IMR-90 (cell line): ENCODE results near the gene TRIO. TPM values are rescaled to one million over a fixed set of nuclear protein-coding genes. Genes with fewer than 3 reads are reported as not detected.
A peak's percentile ranks its signal among the peaks of the same experiment; 100 is the strongest.

ENCODE experiments used
- ATAC-seq: fragments of 200-7000 bp; cut with Tn5 transposase; 2 replicates; pipeline ENCODE4 v1.9.1; 2020; ENCODE audit warnings: low read depth, mild to moderate bottlenecking, moderate library complexity
- BruUV-seq: library from RNA; stranded (reverse); fragments of 400-500 nt; replicated peaks from 2 replicates; lab custom pipeline; 2021; lab: Mats Ljungman, UMichigan
- CTCF ChIA-PET: fragments of 300-600 bp; formaldehyde crosslinking; extraction: SDS; loops from one replicate; lab custom pipeline; 2021; ENCODE audit warnings: antibody characterized with exemption; lab: Yijun Ruan, JAX
- POLR2A ChIA-PET: fragments of 300-600 bp; sonication (Branson Sonifier 250); formaldehyde crosslinking; loops from one replicate; lab custom pipeline; 2022; ENCODE audit warnings: antibody characterized with exemption; ENCODE audit not compliant: unreplicated experiment; lab: Charles Lee
- DNase-seq: peaks from one replicate; pipeline ENCODE4 v3.0.0; 2013
- H2AFZ ChIP-seq: replicated peaks from 2 replicates; pipeline ENCODE3; 2013; ENCODE audit warnings: low read length, mild to moderate bottlenecking; ENCODE audit not compliant: poor library complexity
- H2AK5ac ChIP-seq: 2 replicates; pipeline ENCODE4 v1.6.1; 2013; ENCODE audit warnings: low read depth, low read length, inconsistent platforms
- H2AK9ac ChIP-seq: replicated peaks from 2 replicates; pipeline ENCODE3; 2013; ENCODE audit warnings: mild to moderate bottlenecking, low read depth, low read length, moderate library complexity; ENCODE audit not compliant: poor library complexity
- H2BK120ac ChIP-seq: 2 replicates; pipeline ENCODE4 v1.6.1; 2013; ENCODE audit warnings: low read depth, low read length, inconsistent platforms
- H2BK15ac ChIP-seq: 3 replicates; pipeline ENCODE4 v1.6.1; 2013; ENCODE audit warnings: low read depth, low read length, inconsistent platforms
- H2BK20ac ChIP-seq: 2 replicates; pipeline ENCODE4 v1.6.1; 2013; ENCODE audit warnings: low read depth, mild to moderate bottlenecking, inconsistent platforms, low read length, moderate library complexity
- H2BK5ac ChIP-seq: 2 replicates; pipeline ENCODE4 v1.6.1; 2013; ENCODE audit warnings: mild to moderate bottlenecking, low read depth, low read length, inconsistent platforms; ENCODE audit not compliant: poor library complexity, severe bottlenecking
- H3K14ac ChIP-seq: replicated peaks from 2 replicates; pipeline ENCODE4 v1.6.1; 2013; ENCODE audit warnings: low read depth, low read length, inconsistent platforms
- H3K18ac ChIP-seq: 2 replicates; pipeline ENCODE4 v1.6.1; 2013; ENCODE audit warnings: low read depth, low read length, control low read depth
- H3K23ac ChIP-seq: 2 replicates; pipeline ENCODE4 v1.6.1; 2013; ENCODE audit warnings: low read depth, low read length, inconsistent platforms
- H3K27ac ChIP-seq: 2 replicates; pipeline ENCODE4 v1.5.1; 2013; ENCODE audit warnings: mild to moderate bottlenecking, control low read depth, low read length; ENCODE audit not compliant: insufficient read depth
- H3K27me3 ChIP-seq: 2 replicates; pipeline ENCODE4 v1.6.1; 2013; ENCODE audit warnings: low read length; ENCODE audit not compliant: control insufficient read depth, insufficient read depth
- H3K36me3 ChIP-seq: 2 replicates; pipeline ENCODE4 v1.6.1; 2013; ENCODE audit warnings: low read length, mixed read lengths; ENCODE audit not compliant: control insufficient read depth, insufficient read depth
- H3K4ac ChIP-seq: 2 replicates; pipeline ENCODE4 v1.6.1; 2013; ENCODE audit warnings: low read depth, low read length, inconsistent platforms
- H3K4me1 ChIP-seq: 2 replicates; pipeline ENCODE4 v1.6.1; 2013; ENCODE audit warnings: low read length, mixed read lengths; ENCODE audit not compliant: control insufficient read depth, insufficient read depth
- H3K4me2 ChIP-seq: 2 replicates; pipeline ENCODE4 v1.6.1; 2013; ENCODE audit warnings: low read depth, mild to moderate bottlenecking, control low read depth, low read length, moderate library complexity
- H3K4me3 ChIP-seq: 2 replicates; pipeline ENCODE4 v1.5.1; 2013; ENCODE audit warnings: low read depth, mild to moderate bottlenecking, control low read depth, low read length, moderate library complexity; ENCODE audit not compliant: insufficient read depth
- H3K56ac ChIP-seq: 2 replicates; pipeline ENCODE4 v1.6.1; 2013; ENCODE audit warnings: low read length, inconsistent platforms; ENCODE audit not compliant: insufficient read depth; ENCODE audit errors: extremely low read depth
- H3K79me1 ChIP-seq, 2 experiments: 2 replicates each; pipeline ENCODE4 v1.6.1; 2013; ENCODE audit warnings: low read length in 2 of 2, inconsistent platforms in 1 of 2, low read depth in 1 of 2
- H3K9ac ChIP-seq: 2 replicates; pipeline ENCODE4 v1.6.1; 2013; ENCODE audit warnings: low read depth, low read length, control low read depth
- H3K9me1 ChIP-seq: 2 replicates; pipeline ENCODE4 v1.6.1; 2013; ENCODE audit warnings: low read length, inconsistent platforms; ENCODE audit not compliant: insufficient read depth
- H3K9me3 ChIP-seq: 2 replicates; pipeline ENCODE4 v1.6.1; 2013; ENCODE audit warnings: low read length; ENCODE audit not compliant: control insufficient read depth, insufficient read depth
- H4K20me1 ChIP-seq: 2 replicates; pipeline ENCODE4 v1.6.1; 2013; ENCODE audit warnings: low read length, inconsistent platforms; ENCODE audit not compliant: insufficient read depth
- H4K5ac ChIP-seq: 2 replicates; pipeline ENCODE4 v1.6.1; 2013; ENCODE audit warnings: mild to moderate bottlenecking, low read depth, low read length, control low read depth
- H4K8ac ChIP-seq, 2 experiments: 2 replicates each; pipeline ENCODE4 v1.6.1; 2013; ENCODE audit warnings: low read depth in 2 of 2, low read length in 2 of 2, control low read depth in 1 of 2, inconsistent platforms in 1 of 2
- H4K91ac ChIP-seq: 2 replicates; pipeline ENCODE4 v1.6.1; 2013; ENCODE audit warnings: low read depth, low read length, inconsistent platforms; ENCODE audit not compliant: insufficient read depth
- MAFK ChIP-seq: IDR thresholded peaks from 2 replicates; pipeline ENCODE4 v1.6.1; 2012; ENCODE audit warnings: low read depth, low read length, improper control_type of control experiment
- NFE2L2 ChIP-seq: fragments of 150-350 bp; IDR thresholded peaks from 2 replicates; pipeline ENCODE4 v1.6.1; 2016; ENCODE audit warnings: low read depth, mild to moderate bottlenecking, low read length
- RFX5 ChIP-seq: IDR thresholded peaks from 2 replicates; pipeline ENCODE4 v1.8.0; 2012; ENCODE audit warnings: low read depth, mild to moderate bottlenecking, low read length, moderate library complexity
- WGBS, 2 experiments: methylation state at CpG; one replicate each; pipeline versions ENCODE4 v1.1.5 to v1.1.7; 2013; ENCODE audit warnings: missing lambda C conversion rate in 2 of 2; ENCODE audit not compliant: insufficient read length in 1 of 2; ENCODE audit errors: extremely low coverage in 2 of 2; 5-methylcytosine and 5-hydroxymethylcytosine counted together
- dilution Hi-C: fragments of 300-500 bp; cut with HindIII; formaldehyde crosslinking; loops from one replicate; pipeline ENCODE4 v1.14.3; 2018; ENCODE audit warnings: low sequenced_read_pairs; ENCODE audit not compliant: unreplicated experiment
- in situ Hi-C: fragments of 300-500 bp; cut with MboI; formaldehyde crosslinking; loops from 3 replicates; pipeline ENCODE4 v1.14.3; 2019; ENCODE audit warnings: low sequenced_read_pairs, inconsistent platforms, mixed read lengths
- intact Hi-C: fragments of 100-400 bp; cut with micrococcal nuclease; formaldehyde crosslinking; loops from 2 replicates; pipeline ENCODE4 v1.10.0; 2022
- polyA plus RNA-seq, 3 experiments: library from polyadenylated mRNA; depleted of rRNA; stranded (reverse); fragments of >200 nt; gene quantifications; 2 replicates each; pipeline ENCODE4 v1.2.3, GENCODE V29; 2012; ENCODE audit warnings: low replicate concordance in 1 of 3
- total RNA-seq: library from RNA; depleted of rRNA; stranded (reverse); fragments of >200 nt; gene quantifications from 2 replicates; pipeline ENCODE4 v1.2.3, GENCODE V29; 2012

TRIO gene
- total and polyA plus RNA-seq, 2 of the 4 experiments (the other 2 are of a cell fraction) = 206 to 522 TPM

- DNase-seq (no peak), ATAC-seq (no peak)
- BruUV-seq = no TSS peak
- Histone ChIP-seq H3K23ac (peak overlapping the region; percentile 30), H3K4me1 (peaks cover 35% of the 10 kb centered on the region), H3K4me3 (no peak overlapping the region), H2AK9ac (no peak overlapping the region), H3K36me3 (peaks cover 10% of the 10 kb centered on the region), H2BK20ac (no peak overlapping the region), H3K27me3 (no peaks in the 10 kb centered on the region), H3K14ac (peak overlapping the region; percentile 20; the same call in 1 of the 2 replicates), H3K4ac (peak overlapping the region; percentile 42), H2BK5ac (peak overlapping the region; percentile 9), H3K56ac (no peak overlapping the region), H3K27ac (peak overlapping the region; percentile 14; the same call in 1 of the 2 replicates), H2AFZ (no peak overlapping the region), H3K9me1 (peaks cover 39% of the 10 kb centered on the region), H2BK15ac (no peak overlapping the region), H3K18ac (no peak overlapping the region), H4K5ac (no peak overlapping the region), H4K20me1 (peaks cover 97% of the 10 kb centered on the region), H2BK120ac (no peak overlapping the region), H3K9me3 (no peaks in the 10 kb centered on the region), H3K9ac (no peak overlapping the region), H4K91ac (peak overlapping the region; percentile 1; the same call in 1 of the 2 replicates), H4K8ac (no peak overlapping the region), H3K79me1 (peaks cover 3 to 37% of the 10 kb centered on the region in 2 experiments; a peak in 3 of 4 replicates), H3K4me2 (peak overlapping the region; percentile 1; the same call in 1 of the 2 replicates), H2AK5ac (peak overlapping the region; percentile 68; the same call in 1 of the 2 replicates)
- intact Hi-C loops (no loop called here), dilution Hi-C loops (no loop called here), in situ Hi-C loops (no loop called here)
- ChIA-PET POLR2A (no interaction called here), CTCF (no interaction called here)
- 83% methylated on average over 4 of the region's 12 CpGs; no CpG with 5 or more reads in 1 of the 2 experiments for WGBS, 2 experiments
- peak; percentile 95 for TF ChIP-seq NFE2L2
- no peak for TF ChIP-seq RFX5
- peak; percentile 99 for TF ChIP-seq MAFK
Measured at GRCh38 chr5:14237317-14238086, 94.4 kb downstream of the TRIO start.
